Testis (tissue), 3 donors: Measurements from ENCODE around the gene FBL. TPM values are rescaled to one million over a fixed set of nuclear protein-coding genes. Genes with fewer than 3 reads are reported as not detected.

Source experiments
- DNase-seq: peaks from one replicate; pipeline ENCODE4 v3.0.0-alpha.2; 2019
- H3K27ac ChIP-seq, 2 donors: fragments of 200-600 bp; sonication (generic); one replicate each; pipeline ENCODE4 v1.5.1; 2019
- H3K27me3 ChIP-seq: fragments of 200-600 bp; sonication (generic); one replicate; pipeline ENCODE4 v1.5.1; 2019
- H3K36me3 ChIP-seq: fragments of 200-600 bp; sonication (generic); one replicate; pipeline ENCODE4 v1.5.1; 2017; ENCODE audit warnings: low read depth; ENCODE audit errors: missing control alignments
- H3K4me1 ChIP-seq: fragments of 200-600 bp; sonication (generic); one replicate; pipeline ENCODE4 v1.5.1; 2019
- H3K4me3 ChIP-seq, 2 donors: fragments of 200-600 bp; sonication (generic); one replicate each; pipeline ENCODE4 v1.5.1; 2017 to 2019
- H3K9me3 ChIP-seq: fragments of 200-600 bp; sonication (generic); one replicate; pipeline ENCODE4 v1.5.1; 2017
- CTCF ChIP-seq, 3 experiments: fragments of 450-650 bp in 2 of 3; fragments of 200-600 bp in 1 of 3; sonication (generic) in 1 of 3; IDR thresholded peaks; one replicate each; pipeline ENCODE4 v1.5.1; 2016 to 2019; ENCODE audit warnings: antibody characterized with exemption in 3 of 3, mild to moderate bottlenecking in 2 of 3, moderate library complexity in 1 of 3
- POLR2A ChIP-seq: fragments of 450-650 bp; IDR thresholded peaks from one replicate; pipeline ENCODE4 v1.6.1; 2017; ENCODE audit warnings: antibody characterized with exemption, mild to moderate bottlenecking, moderate library complexity
- WGBS, 2 donors: methylation state at CpG; one replicate each; pipeline ENCODE4 v1.1.5; 2018; 5-methylcytosine and 5-hydroxymethylcytosine counted together
- intact Hi-C: fragments of 100-400 bp; cut with DNase I; formaldehyde crosslinking; loops from one replicate; pipeline ENCODE4 v1.15.1; 2023; ENCODE audit warnings: low total_unique reads
- polyA plus RNA-seq: library from polyadenylated mRNA; stranded (reverse); fragments of 350-450 nt; fragmentation: Illumina TruSeq; extraction: RNeasy Lipid Tissue Mini Kit (QIAGEN cat#74804); gene quantifications from one replicate; pipeline ENCODE4 v1.2.3, GENCODE V29; 2014; ENCODE audit warnings: low read depth, low replicate concordance; ENCODE audit not compliant: insufficient read depth
- total RNA-seq, 2 donors: library from RNA; depleted of rRNA; stranded (reverse); fragments of >200 nt; gene quantifications; one replicate each; pipeline ENCODE4 v1.2.3, GENCODE V29; 2016

Gene FBL
- total and polyA plus RNA-seq, 3 donors from 2014 or later, result 236 to 303 (median 301) TPM

GRCh38 chr19:39843919-39844793, 2.0 kb downstream of the FBL start:
- peaks cover 68% of the 10 kb centered on the region for H3K4me1 ChIP-seq
- WGBS, 2 donors, result 32 to 34% methylated on average over 4 of the region's 4 CpGs
- no peaks in the 10 kb centered on the region for H3K9me3 ChIP-seq
- H3K27ac ChIP-seq, result peak overlapping the region; percentile 6 to 85
- DNase-seq, result no peak
- TF ChIP-seq CTCF (IDR thresholded peaks at IDR 0.05) (peak; percentile 53 to 60 (median 59)), POLR2A (no peak)
- intact Hi-C loops, result loop anchor here (10.0 kb wide), 1 partner anchor 131 kb away; the partner anchor contains the start of gene PSMC4
- no peaks in the 10 kb centered on the region for H3K27me3 ChIP-seq
- H3K36me3 ChIP-seq, result no peaks in the 10 kb centered on the region
- no peak overlapping the region for H3K4me3 ChIP-seq

GRCh38 chr19:39842693-39843435, 3.3 kb downstream of the FBL start:
- peak overlapping the region; percentile 42 to 81 for H3K27ac ChIP-seq
- 65 to 75% methylated on average over 7 of the region's 7 CpGs for WGBS, 2 donors
- H3K4me3 ChIP-seq, result no peak overlapping the region
- H3K4me1 ChIP-seq, result peaks cover 74% of the 10 kb centered on the region
- H3K36me3 ChIP-seq, result no peaks in the 10 kb centered on the region
- no peaks in the 10 kb centered on the region for H3K9me3 ChIP-seq
- intact Hi-C loops, result loop anchor here (10.0 kb wide), 1 partner anchor 132 kb away; the partner anchor contains the start of gene PSMC4
- DNase-seq, result no peak
- TF ChIP-seq CTCF (IDR thresholded peaks at IDR 0.05) (no peak), POLR2A (no peak)
- H3K27me3 ChIP-seq, result no peaks in the 10 kb centered on the region

- intact Hi-C loops, result loop anchor here (10.0 kb wide), 1 partner anchor 134 kb away; the partner anchor contains the start of gene PSMC4
- H3K27ac ChIP-seq, result peak overlapping the region; percentile 80 to 81
- no peak for TF ChIP-seq POLR2A
- no peak for TF ChIP-seq CTCF (IDR thresholded peaks at IDR 0.05)
Measured at GRCh38 chr19:39841041-39841440, 5.1 kb downstream of the FBL start.

GRCh38 chr19:39840492-39840891, 5.7 kb downstream of the FBL start:
- H3K9me3 ChIP-seq, result no peaks in the 10 kb centered on the region
- 75 to 76% methylated on average over 17 of the region's 17 CpGs for WGBS, 2 donors
- H3K4me1 ChIP-seq, result peaks cover 61% of the 10 kb centered on the region
- H3K36me3 ChIP-seq, result no peaks in the 10 kb centered on the region
- intact Hi-C loops, result loop anchor here (10.0 kb wide), 1 partner anchor 134 kb away; the partner anchor contains the start of gene PSMC4
- DNase-seq, result no peak
- TF ChIP-seq CTCF (IDR thresholded peaks at IDR 0.05) (no peak), POLR2A (no peak)
- H3K27ac ChIP-seq, result peak overlapping the region; percentile 80 to 81
- H3K4me3 ChIP-seq, result no peak overlapping the region
- H3K27me3 ChIP-seq, result no peaks in the 10 kb centered on the region

More at GRCh38 chr19:39841041-39841440, 5.1 kb downstream of the FBL start:
- Histone ChIP-seq H3K9me3 (no peaks in the 10 kb centered on the region), H3K27me3 (no peaks in the 10 kb centered on the region), H3K36me3 (no peaks in the 10 kb centered on the region), H3K4me3 (no peak overlapping the region), H3K4me1 (peaks cover 63% of the 10 kb centered on the region)
- no peak for DNase-seq
- WGBS, 2 donors, result 87 to 98% methylated on average over 4 of the region's 4 CpGs
